ACHN (cell line): ENCODE measurements around the gene SLC26A6.

ENCODE experiments used
- DNase-seq: peaks from one replicate; pipeline ENCODE4 v3.0.0-alpha.2; 2015
- in situ Hi-C: cut with HindIII; loops from 2 replicates; pipeline ENCODE4 v1.10.0; 2017; ENCODE audit warnings: low sequenced_read_pairs, low pct_ligation_motif_present, low pct_unique_long_range_greater_than_20kb

Gene SLC26A6

GRCh38 chr3:48592519-48593087, 42.7 kb downstream of the SLC26A6 start:
- no peak for DNase-seq
- in situ Hi-C loops, result no loop called here

- in situ Hi-C loops, result no loop called here
- DNase-seq, result no peak
Measured at GRCh38 chr3:48591886-48592518, 43.3 kb downstream of the SLC26A6 start.

GRCh38 chr3:48591436-48591835, 43.8 kb downstream of the SLC26A6 start:
- DNase-seq, result no peak
- in situ Hi-C loops, result no loop called here

DNA sequence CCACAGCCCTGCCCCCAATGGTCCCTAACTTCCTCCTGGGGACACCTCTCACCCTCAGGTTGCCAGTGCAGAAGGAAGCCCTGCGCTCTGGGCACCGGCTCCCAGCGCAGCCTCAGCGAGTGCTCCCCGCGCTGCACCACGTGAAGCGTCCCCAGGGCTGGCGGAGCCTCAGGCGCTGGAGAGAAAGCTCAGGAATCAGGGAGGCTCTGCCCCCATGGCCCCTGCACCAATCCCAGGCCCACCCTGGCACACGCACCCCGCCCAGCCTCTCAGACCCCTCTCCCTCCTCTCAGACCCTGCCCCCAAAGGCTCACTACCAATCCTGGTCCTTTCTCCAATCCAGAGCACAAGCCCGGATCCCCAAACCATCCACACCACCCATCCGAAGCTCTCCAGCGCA, 47.0 kb downstream of the SLC26A6 start:
- in situ Hi-C loops, result no loop called here
- no peak for DNase-seq

GRCh38 chr3:48587686-48588085, 47.6 kb downstream of the SLC26A6 start:
- in situ Hi-C loops, result no loop called here
- DNase-seq, result no peak

GRCh38 chr3:48585411-48585810, 49.9 kb downstream of the SLC26A6 start:
- in situ Hi-C loops, result no loop called here
- DNase-seq, result no peak

- DNase-seq, result no peak
- in situ Hi-C loops, result no loop called here
Measured at GRCh38 chr3:48584836-48585235, 50.4 kb downstream of the SLC26A6 start.

DNA sequence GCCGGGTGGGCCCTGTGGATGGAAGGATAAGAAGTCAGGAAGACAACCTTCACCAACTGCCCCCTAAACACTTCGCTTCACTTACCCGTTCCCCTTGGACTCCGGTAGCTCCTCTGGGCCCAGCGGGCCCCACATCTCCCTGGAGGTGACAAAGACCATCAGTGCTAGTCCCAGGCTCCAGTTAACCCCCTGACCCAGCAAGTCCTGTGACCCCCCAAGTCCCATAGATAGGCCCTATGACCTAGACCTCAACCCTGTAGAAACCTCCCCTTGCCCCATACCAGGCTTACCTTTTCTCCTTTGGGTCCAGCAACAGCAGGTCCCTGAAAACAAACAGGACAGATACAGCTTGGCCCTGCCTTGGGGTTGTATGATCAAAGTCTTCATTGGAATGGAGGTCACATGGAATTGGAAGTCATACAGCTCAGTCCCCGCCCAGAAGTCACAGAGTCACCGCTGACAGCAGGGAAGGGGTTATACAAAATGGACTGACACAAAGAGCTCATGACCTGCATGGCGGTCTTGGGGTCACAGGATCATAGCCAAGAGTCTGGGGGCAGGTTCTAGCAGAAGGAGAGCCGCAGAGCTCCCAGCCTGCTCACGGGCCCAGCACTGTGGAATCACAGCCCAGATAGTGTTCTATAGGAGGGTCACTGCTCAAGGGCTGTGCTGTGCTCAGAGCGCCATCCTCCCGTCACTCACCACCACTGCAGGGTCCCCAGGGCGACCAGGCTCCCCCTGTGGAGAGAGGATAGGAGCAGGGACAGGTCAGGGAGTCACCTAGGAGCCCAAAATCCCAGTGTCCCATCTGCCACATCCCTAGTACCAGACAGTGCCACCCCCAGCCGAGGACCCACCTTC, 53.4 kb downstream of the SLC26A6 start:
- no peak for DNase-seq
- in situ Hi-C loops, result no loop called here

DNA sequence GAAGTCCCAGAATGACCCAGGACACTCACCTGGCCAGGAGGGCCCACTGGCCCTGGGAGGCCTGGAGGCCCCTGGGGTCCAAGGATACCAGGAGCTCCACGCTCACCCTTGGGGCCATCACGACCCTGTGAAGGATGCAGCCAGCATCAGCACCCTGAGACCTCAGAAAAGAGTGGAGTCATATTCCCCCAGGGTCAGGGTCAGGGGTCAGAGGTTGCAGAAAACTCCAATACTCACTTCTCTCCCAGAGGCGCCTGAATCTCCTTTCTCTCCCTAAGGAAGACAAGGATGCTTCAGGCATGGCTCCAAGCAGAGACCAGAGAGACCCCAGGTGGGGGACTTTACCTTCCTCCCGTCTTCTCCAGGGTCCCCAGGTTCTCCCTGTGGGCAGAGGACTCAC, 58.6 kb downstream of the SLC26A6 start:
- no peak for DNase-seq
- in situ Hi-C loops, result no loop called here
